ENCODE measurements around the gene COMMD3. TPM values are rescaled to one million over a fixed set of nuclear protein-coding genes. Genes with fewer than 3 reads are reported as not detected.

COMMD3 gene
- total RNA-seq, 2 donors from 2014 or later = 52.6 to 57.6 TPM

GRCh38 chr10:22333167-22333974 lies 17.2 kb downstream of the COMMD3 start:
- intact Hi-C loops (cut with DNase I) = no loop called here
- DNase-seq (ENCODE audit: low spot score) = no peak

- peak; percentile 37 for DNase-seq (ENCODE audit: low spot score)
- intact Hi-C loops (cut with DNase I) = no loop called here
Measured at GRCh38 chr10:22333975-22334282, 17.7 kb downstream of the COMMD3 start.

- peak; percentile 78 for DNase-seq (ENCODE audit: low spot score)
- intact Hi-C loops (cut with DNase I) = no loop called here
Measured at GRCh38 chr10:22334414-22335172, 18.4 kb downstream of the COMMD3 start.

- DNase-seq (ENCODE audit: low spot score) = peak; percentile 90
- intact Hi-C loops (cut with DNase I) = no loop called here
Measured at GRCh38 chr10:22335173-22335933, 19.2 kb downstream of the COMMD3 start.

GRCh38 chr10:22338185-22338900 lies 22.2 kb downstream of the COMMD3 start:
- no peak for DNase-seq (ENCODE audit: low spot score)
- intact Hi-C loops (cut with DNase I) = no loop called here

GRCh38 chr10:22338931-22339330 lies 22.7 kb downstream of the COMMD3 start:
- intact Hi-C loops (cut with DNase I) = no loop called here
- no peak for DNase-seq (ENCODE audit: low spot score)

- no peak for DNase-seq (ENCODE audit: low spot score)
- intact Hi-C loops (cut with DNase I) = loop anchor here in 1 of 2 donors (10.0 kb wide), 1 partner anchor 95 kb away; no protein-coding TSS in a partner anchor
Measured at GRCh38 chr10:22339761-22340328, 23.7 kb downstream of the COMMD3 start.

- intact Hi-C loops (cut with DNase I) = loop anchor here (1.0 to 10.0 kb wide), 2 partner anchors 14 to 94 kb away; no protein-coding TSS in a partner anchor
- peak; percentile 91 for DNase-seq (ENCODE audit: low spot score)
Measured at GRCh38 chr10:22340329-22341189, 24.4 kb downstream of the COMMD3 start.

- peak; percentile 85 for DNase-seq (ENCODE audit: low spot score)
- intact Hi-C loops (cut with DNase I) = loop anchor here (1.0 to 10.0 kb wide), 2 partner anchors 15 to 93 kb away; no protein-coding TSS in a partner anchor
Measured at GRCh38 chr10:22341190-22341925, 25.2 kb downstream of the COMMD3 start.

GRCh38 chr10:22341926-22342196 lies 25.7 kb downstream of the COMMD3 start:
- intact Hi-C loops (cut with DNase I) = loop anchor here (1.0 to 10.0 kb wide), 2 partner anchors 16 to 93 kb away; no protein-coding TSS in a partner anchor
- DNase-seq (ENCODE audit: low spot score) = no peak

GRCh38 chr10:22342421-22342820 lies 26.2 kb downstream of the COMMD3 start:
- no peak for DNase-seq (ENCODE audit: low spot score)
- intact Hi-C loops (cut with DNase I) = loop anchor here in 1 of 2 donors (10.0 kb wide), 1 partner anchor 92 kb away; no protein-coding TSS in a partner anchor

- no peak for DNase-seq (ENCODE audit: low spot score)
- intact Hi-C loops (cut with DNase I) = loop anchor here in 1 of 2 donors (10.0 kb wide), 1 partner anchor 91 kb away; no protein-coding TSS in a partner anchor
Measured at GRCh38 chr10:22343731-22344130, 27.5 kb downstream of the COMMD3 start.

GRCh38 chr10:22344249-22344648 lies 28.1 kb downstream of the COMMD3 start:
- no peak for DNase-seq (ENCODE audit: low spot score)
- intact Hi-C loops (cut with DNase I) = loop anchor here in 1 of 2 donors (10.0 kb wide), 1 partner anchor 91 kb away; no protein-coding TSS in a partner anchor

GRCh38 chr10:22344781-22345300 lies 28.7 kb downstream of the COMMD3 start:
- no peak for DNase-seq (ENCODE audit: low spot score)
- intact Hi-C loops (cut with DNase I) = loop anchor here in 1 of 2 donors (10.0 kb wide), 1 partner anchor 90 kb away; no protein-coding TSS in a partner anchor

GRCh38 chr10:22345301-22346095 lies 29.3 kb downstream of the COMMD3 start, which contains the start of gene SPAG6:
SPAG6 (plus strand) TSS chr10:22345496; CDS start chr10:22345612, 116 bp downstream.
- DNase-seq (ENCODE audit: low spot score) = peak; percentile 91
- intact Hi-C loops (cut with DNase I) = loop anchor here in 1 of 2 donors (10.0 kb wide), 1 partner anchor 89 kb away; no protein-coding TSS in a partner anchor

All from posterior vena cava (tissue), 2 donors.